Thyroid gland (tissue), 4 donors: ENCODE results near the gene FHIT.

Source experiments
- CTCF ChIP-seq, 6 experiments: fragments of 200-600 bp in 3 of 6; fragments of 450-650 bp in 3 of 6; sonication (generic) in 3 of 6; IDR thresholded peaks; one replicate each; pipeline ENCODE4 v1.5.1; 2016 to 2019; ENCODE audit warnings: antibody characterized with exemption in 6 of 6, mild to moderate bottlenecking in 2 of 6, inconsistent platforms in 1 of 6, moderate library complexity in 1 of 6
- POLR2A ChIP-seq, 2 donors: fragments of 450-650 bp; IDR thresholded peaks; one replicate each; pipeline ENCODE4 v1.6.1; 2017; ENCODE audit warnings: antibody characterized with exemption in 2 of 2, mild to moderate bottlenecking in 2 of 2, moderate library complexity in 1 of 2

GRCh38 chr3:60517134-60517533 is 734.1 kb downstream of the FHIT start:
- no peak for TF ChIP-seq POLR2A (IDR thresholded peaks at IDR 0.05)
- no peak for TF ChIP-seq CTCF (IDR thresholded peaks at IDR 0.05)
